GM12878 (cell line): ENCODE results near the gene MBOAT2.

Experiments used
- BCL3 ChIP-seq: IDR thresholded peaks from 2 replicates; pipeline ENCODE4 v1.6.1; 2011; ENCODE audit warnings: borderline replicate concordance, low read depth, mild to moderate bottlenecking, moderate library complexity, low read length; ENCODE audit not compliant: insufficient read depth, poor library complexity, severe bottlenecking
- CREB1 ChIP-seq: IDR thresholded peaks from 2 replicates; pipeline ENCODE4 v1.6.1; 2012; ENCODE audit warnings: low read depth, mild to moderate bottlenecking, inconsistent platforms
- EP300 ChIP-seq, 2 experiments: fragments of 150-350 bp in 1 of 2; IDR thresholded peaks; 2 replicates each; pipeline ENCODE4 v1.6.1; 2011 to 2012; ENCODE audit warnings: low read depth in 2 of 2, low read length in 2 of 2, borderline replicate concordance in 1 of 2, improper control_type of control experiment in 1 of 2, inconsistent platforms in 1 of 2; ENCODE audit not compliant: control insufficient read depth in 1 of 2
- EZH2 ChIP-seq: IDR thresholded peaks from 2 replicates; pipeline ENCODE4 v1.6.1; 2012; ENCODE audit warnings: low read depth, mild to moderate bottlenecking, control low read depth, inconsistent platforms, low read length, borderline replicate concordance; ENCODE audit not compliant: control insufficient read depth
- GABPA ChIP-seq: IDR thresholded peaks from 2 replicates; pipeline ENCODE4 v1.6.1; 2014; ENCODE audit warnings: antibody characterized with exemption, low read depth, mild to moderate bottlenecking, inconsistent platforms
- POLR2A ChIP-seq: IDR thresholded peaks from 2 replicates; pipeline ENCODE4 v1.6.1; 2011; ENCODE audit warnings: low read depth, mild to moderate bottlenecking, low read length
- SMC3 ChIP-seq: IDR thresholded peaks from 2 replicates; pipeline ENCODE4 v1.6.1; 2011; ENCODE audit warnings: low read length, improper control_type of control experiment, borderline replicate concordance
- TBL1XR1 ChIP-seq: IDR thresholded peaks from 2 replicates; pipeline ENCODE4 v1.6.1; 2012; ENCODE audit warnings: low read depth, low read length, improper control_type of control experiment
- TF ChIP-seq, protein P1 (sequence below), 3 experiments: IDR thresholded peaks in 2 of 3; conservative IDR thresholded peaks in 1 of 3; 2 replicates each; pipeline ENCODE4 v1.5.1; 2011; ENCODE audit warnings: low read depth in 3 of 3, low read length in 3 of 3, mild to moderate bottlenecking in 3 of 3, control low read depth in 2 of 3, moderate library complexity in 2 of 3, inconsistent platforms in 1 of 3, mixed read lengths in 1 of 3; ENCODE audit not compliant: control insufficient read depth in 2 of 3, insufficient read depth in 1 of 3; ENCODE audit errors: extremely low read depth in 1 of 3
- TF ChIP-seq, protein P2 (sequence below): fragments of 450-650 bp; IDR thresholded peaks from 2 replicates; pipeline ENCODE4 v1.6.1; 2018; ENCODE audit warnings: borderline replicate concordance, mild to moderate bottlenecking; ENCODE audit not compliant: partially characterized antibody
- TF ChIP-seq, protein P3 (sequence below): IDR thresholded peaks from 2 replicates; pipeline ENCODE4 v1.6.1; 2012; ENCODE audit warnings: mild to moderate bottlenecking, low read depth, low read length
- TF ChIP-seq, protein P4 (sequence below): IDR thresholded peaks from 2 replicates; pipeline ENCODE4 v1.6.1; 2011; ENCODE audit warnings: mild to moderate bottlenecking, low read depth, low read length, moderate library complexity; ENCODE audit not compliant: insufficient replicate concordance

- TF ChIP-seq, protein P1, sequence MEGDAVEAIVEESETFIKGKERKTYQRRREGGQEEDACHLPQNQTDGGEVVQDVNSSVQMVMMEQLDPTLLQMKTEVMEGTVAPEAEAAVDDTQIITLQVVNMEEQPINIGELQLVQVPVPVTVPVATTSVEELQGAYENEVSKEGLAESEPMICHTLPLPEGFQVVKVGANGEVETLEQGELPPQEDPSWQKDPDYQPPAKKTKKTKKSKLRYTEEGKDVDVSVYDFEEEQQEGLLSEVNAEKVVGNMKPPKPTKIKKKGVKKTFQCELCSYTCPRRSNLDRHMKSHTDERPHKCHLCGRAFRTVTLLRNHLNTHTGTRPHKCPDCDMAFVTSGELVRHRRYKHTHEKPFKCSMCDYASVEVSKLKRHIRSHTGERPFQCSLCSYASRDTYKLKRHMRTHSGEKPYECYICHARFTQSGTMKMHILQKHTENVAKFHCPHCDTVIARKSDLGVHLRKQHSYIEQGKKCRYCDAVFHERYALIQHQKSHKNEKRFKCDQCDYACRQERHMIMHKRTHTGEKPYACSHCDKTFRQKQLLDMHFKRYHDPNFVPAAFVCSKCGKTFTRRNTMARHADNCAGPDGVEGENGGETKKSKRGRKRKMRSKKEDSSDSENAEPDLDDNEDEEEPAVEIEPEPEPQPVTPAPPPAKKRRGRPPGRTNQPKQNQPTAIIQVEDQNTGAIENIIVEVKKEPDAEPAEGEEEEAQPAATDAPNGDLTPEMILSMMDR (IDR thresholded peaks at IDR 0.05 in 2 of 3, conservative IDR thresholded peaks at IDR 0.05 in 1 of 3; ENCODE audit: control insufficient read depth in 2 of 3, extremely low read depth in 1 of 3, insufficient read depth in 1 of 3, low read depth in 3 of 3, low read length in 3 of 3): no peak
- no peak for TF ChIP-seq EP300 (IDR thresholded peaks at IDR 0.05; ENCODE audit: borderline replicate concordance in 1 of 2, control insufficient read depth in 1 of 2, low read depth in 2 of 2, low read length in 2 of 2)
- TF ChIP-seq, protein P2, sequence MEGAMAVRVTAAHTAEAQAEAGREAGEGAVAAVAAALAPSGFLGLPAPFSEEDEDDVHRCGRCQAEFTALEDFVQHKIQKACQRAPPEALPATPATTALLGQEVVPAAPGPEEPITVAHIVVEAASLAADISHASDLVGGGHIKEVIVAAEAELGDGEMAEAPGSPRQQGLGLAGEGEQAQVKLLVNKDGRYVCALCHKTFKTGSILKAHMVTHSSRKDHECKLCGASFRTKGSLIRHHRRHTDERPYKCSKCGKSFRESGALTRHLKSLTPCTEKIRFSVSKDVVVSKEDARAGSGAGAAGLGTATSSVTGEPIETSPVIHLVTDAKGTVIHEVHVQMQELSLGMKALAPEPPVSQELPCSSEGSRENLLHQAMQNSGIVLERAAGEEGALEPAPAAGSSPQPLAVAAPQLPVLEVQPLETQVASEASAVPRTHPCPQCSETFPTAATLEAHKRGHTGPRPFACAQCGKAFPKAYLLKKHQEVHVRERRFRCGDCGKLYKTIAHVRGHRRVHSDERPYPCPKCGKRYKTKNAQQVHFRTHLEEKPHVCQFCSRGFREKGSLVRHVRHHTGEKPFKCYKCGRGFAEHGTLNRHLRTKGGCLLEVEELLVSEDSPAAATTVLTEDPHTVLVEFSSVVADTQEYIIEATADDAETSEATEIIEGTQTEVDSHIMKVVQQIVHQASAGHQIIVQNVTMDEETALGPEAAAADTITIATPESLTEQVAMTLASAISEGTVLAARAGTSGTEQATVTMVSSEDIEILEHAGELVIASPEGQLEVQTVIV: no peak
- TF ChIP-seq TBL1XR1: no peak
- no peak for TF ChIP-seq BCL3
- no peak for TF ChIP-seq EZH2
- no peak for TF ChIP-seq POLR2A
- TF ChIP-seq, protein P3, sequence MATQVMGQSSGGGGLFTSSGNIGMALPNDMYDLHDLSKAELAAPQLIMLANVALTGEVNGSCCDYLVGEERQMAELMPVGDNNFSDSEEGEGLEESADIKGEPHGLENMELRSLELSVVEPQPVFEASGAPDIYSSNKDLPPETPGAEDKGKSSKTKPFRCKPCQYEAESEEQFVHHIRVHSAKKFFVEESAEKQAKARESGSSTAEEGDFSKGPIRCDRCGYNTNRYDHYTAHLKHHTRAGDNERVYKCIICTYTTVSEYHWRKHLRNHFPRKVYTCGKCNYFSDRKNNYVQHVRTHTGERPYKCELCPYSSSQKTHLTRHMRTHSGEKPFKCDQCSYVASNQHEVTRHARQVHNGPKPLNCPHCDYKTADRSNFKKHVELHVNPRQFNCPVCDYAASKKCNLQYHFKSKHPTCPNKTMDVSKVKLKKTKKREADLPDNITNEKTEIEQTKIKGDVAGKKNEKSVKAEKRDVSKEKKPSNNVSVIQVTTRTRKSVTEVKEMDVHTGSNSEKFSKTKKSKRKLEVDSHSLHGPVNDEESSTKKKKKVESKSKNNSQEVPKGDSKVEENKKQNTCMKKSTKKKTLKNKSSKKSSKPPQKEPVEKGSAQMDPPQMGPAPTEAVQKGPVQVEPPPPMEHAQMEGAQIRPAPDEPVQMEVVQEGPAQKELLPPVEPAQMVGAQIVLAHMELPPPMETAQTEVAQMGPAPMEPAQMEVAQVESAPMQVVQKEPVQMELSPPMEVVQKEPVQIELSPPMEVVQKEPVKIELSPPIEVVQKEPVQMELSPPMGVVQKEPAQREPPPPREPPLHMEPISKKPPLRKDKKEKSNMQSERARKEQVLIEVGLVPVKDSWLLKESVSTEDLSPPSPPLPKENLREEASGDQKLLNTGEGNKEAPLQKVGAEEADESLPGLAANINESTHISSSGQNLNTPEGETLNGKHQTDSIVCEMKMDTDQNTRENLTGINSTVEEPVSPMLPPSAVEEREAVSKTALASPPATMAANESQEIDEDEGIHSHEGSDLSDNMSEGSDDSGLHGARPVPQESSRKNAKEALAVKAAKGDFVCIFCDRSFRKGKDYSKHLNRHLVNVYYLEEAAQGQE: no peak
- TF ChIP-seq SMC3: no peak
- TF ChIP-seq GABPA: no peak
- TF ChIP-seq, protein P4, sequence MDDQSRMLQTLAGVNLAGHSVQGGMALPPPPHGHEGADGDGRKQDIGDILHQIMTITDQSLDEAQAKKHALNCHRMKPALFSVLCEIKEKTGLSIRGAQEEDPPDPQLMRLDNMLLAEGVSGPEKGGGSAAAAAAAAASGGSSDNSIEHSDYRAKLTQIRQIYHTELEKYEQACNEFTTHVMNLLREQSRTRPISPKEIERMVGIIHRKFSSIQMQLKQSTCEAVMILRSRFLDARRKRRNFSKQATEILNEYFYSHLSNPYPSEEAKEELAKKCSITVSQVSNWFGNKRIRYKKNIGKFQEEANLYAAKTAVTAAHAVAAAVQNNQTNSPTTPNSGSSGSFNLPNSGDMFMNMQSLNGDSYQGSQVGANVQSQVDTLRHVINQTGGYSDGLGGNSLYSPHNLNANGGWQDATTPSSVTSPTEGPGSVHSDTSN: no peak
- TF ChIP-seq CREB1: no peak
These were observed 87.5 kb downstream of the MBOAT2 start for GRCh38 chr2:8915941-8916340.
